IMR-90 (cell line): ENCODE data around the gene LFNG. TPM values are rescaled to one million over a fixed set of nuclear protein-coding genes. Genes with fewer than 3 reads are reported as not detected.
A peak's percentile ranks its signal among the peaks of the same experiment; 100 is the strongest.

Experiments
- ATAC-seq: fragments of 200-7000 bp; cut with Tn5 transposase; 2 replicates; pipeline ENCODE4 v1.9.1; 2020; ENCODE audit warnings: low read depth, mild to moderate bottlenecking, moderate library complexity
- BruUV-seq: library from RNA; stranded (reverse); fragments of 400-500 nt; replicated peaks from 2 replicates; lab custom pipeline; 2021; lab: Mats Ljungman, UMichigan
- CTCF ChIA-PET: fragments of 300-600 bp; formaldehyde crosslinking; extraction: SDS; loops from one replicate; lab custom pipeline; 2021; ENCODE audit warnings: antibody characterized with exemption; lab: Yijun Ruan, JAX
- POLR2A ChIA-PET: fragments of 300-600 bp; sonication (Branson Sonifier 250); formaldehyde crosslinking; loops from one replicate; lab custom pipeline; 2022; ENCODE audit warnings: antibody characterized with exemption; ENCODE audit not compliant: unreplicated experiment; lab: Charles Lee
- DNase-seq: peaks from one replicate; pipeline ENCODE4 v3.0.0; 2013
- H2AFZ ChIP-seq: replicated peaks from 2 replicates; pipeline ENCODE3; 2013; ENCODE audit warnings: low read length, mild to moderate bottlenecking; ENCODE audit not compliant: poor library complexity
- H2AK5ac ChIP-seq: 2 replicates; pipeline ENCODE4 v1.6.1; 2013; ENCODE audit warnings: low read depth, low read length, inconsistent platforms
- H2AK9ac ChIP-seq: replicated peaks from 2 replicates; pipeline ENCODE3; 2013; ENCODE audit warnings: mild to moderate bottlenecking, low read depth, low read length, moderate library complexity; ENCODE audit not compliant: poor library complexity
- H2BK120ac ChIP-seq: 2 replicates; pipeline ENCODE4 v1.6.1; 2013; ENCODE audit warnings: low read depth, low read length, inconsistent platforms
- H2BK15ac ChIP-seq: 3 replicates; pipeline ENCODE4 v1.6.1; 2013; ENCODE audit warnings: low read depth, low read length, inconsistent platforms
- H2BK20ac ChIP-seq: 2 replicates; pipeline ENCODE4 v1.6.1; 2013; ENCODE audit warnings: low read depth, mild to moderate bottlenecking, inconsistent platforms, low read length, moderate library complexity
- H2BK5ac ChIP-seq: 2 replicates; pipeline ENCODE4 v1.6.1; 2013; ENCODE audit warnings: mild to moderate bottlenecking, low read depth, low read length, inconsistent platforms; ENCODE audit not compliant: poor library complexity, severe bottlenecking
- H3K14ac ChIP-seq: replicated peaks from 2 replicates; pipeline ENCODE4 v1.6.1; 2013; ENCODE audit warnings: low read depth, low read length, inconsistent platforms
- H3K18ac ChIP-seq: 2 replicates; pipeline ENCODE4 v1.6.1; 2013; ENCODE audit warnings: low read depth, low read length, control low read depth
- H3K23ac ChIP-seq: 2 replicates; pipeline ENCODE4 v1.6.1; 2013; ENCODE audit warnings: low read depth, low read length, inconsistent platforms
- H3K27ac ChIP-seq: 2 replicates; pipeline ENCODE4 v1.5.1; 2013; ENCODE audit warnings: mild to moderate bottlenecking, control low read depth, low read length; ENCODE audit not compliant: insufficient read depth
- H3K27me3 ChIP-seq: 2 replicates; pipeline ENCODE4 v1.6.1; 2013; ENCODE audit warnings: low read length; ENCODE audit not compliant: control insufficient read depth, insufficient read depth
- H3K36me3 ChIP-seq: 2 replicates; pipeline ENCODE4 v1.6.1; 2013; ENCODE audit warnings: low read length, mixed read lengths; ENCODE audit not compliant: control insufficient read depth, insufficient read depth
- H3K4ac ChIP-seq: 2 replicates; pipeline ENCODE4 v1.6.1; 2013; ENCODE audit warnings: low read depth, low read length, inconsistent platforms
- H3K4me1 ChIP-seq: 2 replicates; pipeline ENCODE4 v1.6.1; 2013; ENCODE audit warnings: low read length, mixed read lengths; ENCODE audit not compliant: control insufficient read depth, insufficient read depth
- H3K4me2 ChIP-seq: 2 replicates; pipeline ENCODE4 v1.6.1; 2013; ENCODE audit warnings: low read depth, mild to moderate bottlenecking, control low read depth, low read length, moderate library complexity
- H3K4me3 ChIP-seq: 2 replicates; pipeline ENCODE4 v1.5.1; 2013; ENCODE audit warnings: low read depth, mild to moderate bottlenecking, control low read depth, low read length, moderate library complexity; ENCODE audit not compliant: insufficient read depth
- H3K56ac ChIP-seq: 2 replicates; pipeline ENCODE4 v1.6.1; 2013; ENCODE audit warnings: low read length, inconsistent platforms; ENCODE audit not compliant: insufficient read depth; ENCODE audit errors: extremely low read depth
- H3K79me1 ChIP-seq, 2 experiments: 2 replicates each; pipeline ENCODE4 v1.6.1; 2013; ENCODE audit warnings: low read length in 2 of 2, inconsistent platforms in 1 of 2, low read depth in 1 of 2
- H3K9ac ChIP-seq: 2 replicates; pipeline ENCODE4 v1.6.1; 2013; ENCODE audit warnings: low read depth, low read length, control low read depth
- H3K9me1 ChIP-seq: 2 replicates; pipeline ENCODE4 v1.6.1; 2013; ENCODE audit warnings: low read length, inconsistent platforms; ENCODE audit not compliant: insufficient read depth
- H3K9me3 ChIP-seq: 2 replicates; pipeline ENCODE4 v1.6.1; 2013; ENCODE audit warnings: low read length; ENCODE audit not compliant: control insufficient read depth, insufficient read depth
- H4K20me1 ChIP-seq: 2 replicates; pipeline ENCODE4 v1.6.1; 2013; ENCODE audit warnings: low read length, inconsistent platforms; ENCODE audit not compliant: insufficient read depth
- H4K5ac ChIP-seq: 2 replicates; pipeline ENCODE4 v1.6.1; 2013; ENCODE audit warnings: mild to moderate bottlenecking, low read depth, low read length, control low read depth
- H4K8ac ChIP-seq, 2 experiments: 2 replicates each; pipeline ENCODE4 v1.6.1; 2013; ENCODE audit warnings: low read depth in 2 of 2, low read length in 2 of 2, control low read depth in 1 of 2, inconsistent platforms in 1 of 2
- H4K91ac ChIP-seq: 2 replicates; pipeline ENCODE4 v1.6.1; 2013; ENCODE audit warnings: low read depth, low read length, inconsistent platforms; ENCODE audit not compliant: insufficient read depth
- FOS ChIP-seq: fragments of 150-350 bp; IDR thresholded peaks from 2 replicates; pipeline ENCODE4 v1.6.1; 2016; ENCODE audit warnings: low read depth, low read length
- RAD21 ChIP-seq: IDR thresholded peaks from 2 replicates; pipeline ENCODE4 v1.6.1; 2012; ENCODE audit warnings: low read length, improper control_type of control experiment
- SMC3 ChIP-seq: fragments of 150-350 bp; IDR thresholded peaks from 2 replicates; pipeline ENCODE4 v1.6.1; 2016; ENCODE audit warnings: low read depth, mild to moderate bottlenecking, antibody characterized with exemption, low read length, moderate library complexity
- WGBS, 2 experiments: methylation state at CpG; one replicate each; pipeline versions ENCODE4 v1.1.5 to v1.1.7; 2013; ENCODE audit warnings: missing lambda C conversion rate in 2 of 2; ENCODE audit not compliant: insufficient read length in 1 of 2; ENCODE audit errors: extremely low coverage in 2 of 2; 5-methylcytosine and 5-hydroxymethylcytosine counted together
- dilution Hi-C: fragments of 300-500 bp; cut with HindIII; formaldehyde crosslinking; loops from one replicate; pipeline ENCODE4 v1.14.3; 2018; ENCODE audit warnings: low sequenced_read_pairs; ENCODE audit not compliant: unreplicated experiment
- in situ Hi-C: fragments of 300-500 bp; cut with MboI; formaldehyde crosslinking; loops from 3 replicates; pipeline ENCODE4 v1.14.3; 2019; ENCODE audit warnings: low sequenced_read_pairs, inconsistent platforms, mixed read lengths
- intact Hi-C: fragments of 100-400 bp; cut with micrococcal nuclease; formaldehyde crosslinking; loops from 2 replicates; pipeline ENCODE4 v1.10.0; 2022
- polyA plus RNA-seq, 3 experiments: library from polyadenylated mRNA; depleted of rRNA; stranded (reverse); fragments of >200 nt; gene quantifications; 2 replicates each; pipeline ENCODE4 v1.2.3, GENCODE V29; 2012; ENCODE audit warnings: low replicate concordance in 1 of 3
- total RNA-seq: library from RNA; depleted of rRNA; stranded (reverse); fragments of >200 nt; gene quantifications from 2 replicates; pipeline ENCODE4 v1.2.3, GENCODE V29; 2012
- TF ChIP-seq, protein P1 (sequence below): conservative IDR thresholded peaks from 2 replicates; pipeline ENCODE4 v1.5.1; 2012; ENCODE audit warnings: mild to moderate bottlenecking, low read depth, low read length, improper control_type of control experiment

Gene LFNG
- total and polyA plus RNA-seq, 2 of the 4 experiments (the other 2 are of a cell fraction): 1.8 to 5.1 TPM

DNA sequence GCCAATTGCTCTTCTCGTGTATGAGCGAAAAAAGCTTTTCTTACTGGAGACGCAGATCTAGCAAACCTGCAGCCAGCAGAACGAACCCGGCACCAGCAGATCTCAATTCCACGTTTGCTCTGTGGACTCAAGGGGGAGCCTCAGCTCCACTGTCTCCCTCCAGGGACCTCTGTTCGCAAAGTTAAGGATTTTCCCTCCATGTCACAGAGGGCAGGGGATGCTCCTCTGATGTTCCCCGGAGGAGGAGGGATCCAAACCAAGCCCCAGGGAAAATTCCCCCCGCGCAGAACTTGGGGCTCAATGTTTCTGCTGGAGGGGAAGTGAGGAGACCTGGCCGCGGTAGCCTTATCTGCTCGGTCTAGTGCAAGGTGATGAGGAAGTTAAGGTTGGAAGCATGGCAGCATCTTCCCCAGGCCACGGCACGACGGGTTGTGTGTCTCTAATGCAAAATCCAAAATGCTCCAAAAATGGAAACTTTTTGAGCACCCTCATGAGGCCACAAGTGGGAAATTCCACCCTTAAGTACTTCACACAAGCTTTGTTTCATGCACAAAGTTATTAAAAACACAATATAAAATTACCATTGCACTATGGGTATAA lies 48.2 kb downstream of the LFNG start:
- CTCF ChIA-PET: interaction anchor here (0.6 to 0.9 kb wide), 2 partner anchors 98 to 140 kb away, joined by 3 to 4 read pairs; no protein-coding TSS in a partner anchor
- no peak overlapping the region for H2BK15ac ChIP-seq

More for the DNA sequence above, 48.2 kb downstream of the LFNG start:
- no peak overlapping the region for H3K14ac ChIP-seq
- peak overlapping the region; percentile 60 for H2AK9ac ChIP-seq
- no peaks in the 10 kb centered on the region for H3K36me3 ChIP-seq
- no peaks in the 10 kb centered on the region for H3K9me3 ChIP-seq
- no peak overlapping the region for H3K27ac ChIP-seq
- no peak overlapping the region for H3K9ac ChIP-seq
- no peak overlapping the region for H2BK20ac ChIP-seq
- intact Hi-C loops (loop anchor here (1.0 to 5.0 kb wide), 2 partner anchors 114 to 590 kb away; no protein-coding TSS in a partner anchor), dilution Hi-C loops (no loop called here), in situ Hi-C loops (no loop called here)
- H4K5ac ChIP-seq: no peak overlapping the region
- H2BK120ac ChIP-seq: no peak overlapping the region
- peak; percentile 74 for TF ChIP-seq RAD21
- TF ChIP-seq FOS: no peak
- peak; percentile 48 for TF ChIP-seq SMC3
- TF ChIP-seq, protein P1, sequence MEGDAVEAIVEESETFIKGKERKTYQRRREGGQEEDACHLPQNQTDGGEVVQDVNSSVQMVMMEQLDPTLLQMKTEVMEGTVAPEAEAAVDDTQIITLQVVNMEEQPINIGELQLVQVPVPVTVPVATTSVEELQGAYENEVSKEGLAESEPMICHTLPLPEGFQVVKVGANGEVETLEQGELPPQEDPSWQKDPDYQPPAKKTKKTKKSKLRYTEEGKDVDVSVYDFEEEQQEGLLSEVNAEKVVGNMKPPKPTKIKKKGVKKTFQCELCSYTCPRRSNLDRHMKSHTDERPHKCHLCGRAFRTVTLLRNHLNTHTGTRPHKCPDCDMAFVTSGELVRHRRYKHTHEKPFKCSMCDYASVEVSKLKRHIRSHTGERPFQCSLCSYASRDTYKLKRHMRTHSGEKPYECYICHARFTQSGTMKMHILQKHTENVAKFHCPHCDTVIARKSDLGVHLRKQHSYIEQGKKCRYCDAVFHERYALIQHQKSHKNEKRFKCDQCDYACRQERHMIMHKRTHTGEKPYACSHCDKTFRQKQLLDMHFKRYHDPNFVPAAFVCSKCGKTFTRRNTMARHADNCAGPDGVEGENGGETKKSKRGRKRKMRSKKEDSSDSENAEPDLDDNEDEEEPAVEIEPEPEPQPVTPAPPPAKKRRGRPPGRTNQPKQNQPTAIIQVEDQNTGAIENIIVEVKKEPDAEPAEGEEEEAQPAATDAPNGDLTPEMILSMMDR: peak; percentile 56
- H3K4ac ChIP-seq: no peak overlapping the region
- BruUV-seq: no TSS peak
- H3K56ac ChIP-seq: no peak overlapping the region
- H2BK5ac ChIP-seq: no peak overlapping the region
- H3K4me3 ChIP-seq: no peak overlapping the region
- no peak overlapping the region for H3K23ac ChIP-seq
- no peak overlapping the region for H4K8ac ChIP-seq
- no peak overlapping the region; the same call in 1 of the 2 replicates for H2AK5ac ChIP-seq
- POLR2A ChIA-PET: interaction anchor here (0.6 kb wide), 1 partner anchor 46 kb away, joined by 5 read pairs; no protein-coding TSS in a partner anchor
- H2AFZ ChIP-seq: peak overlapping the region; percentile 21
- H4K20me1 ChIP-seq: no peaks in the 10 kb centered on the region
- ATAC-seq (peak; percentile 63), DNase-seq (peak; percentile 38)
- H3K79me1 ChIP-seq: peaks cover 10 to 14% of the 10 kb centered on the region in 2 experiments; a peak in 1 of 4 replicates
- no peak overlapping the region for H4K91ac ChIP-seq
- no peaks in the 10 kb centered on the region for H3K27me3 ChIP-seq
- H3K4me2 ChIP-seq: no peak overlapping the region
- H3K9me1 ChIP-seq: peaks cover 7% of the 10 kb centered on the region; the same call in 1 of the 2 replicates
- WGBS, 2 experiments: 15% methylated on average over 2 of the region's 16 CpGs; no CpG with 5 or more reads in 1 of the 2 experiments
- no peak overlapping the region for H3K18ac ChIP-seq
- H3K4me1 ChIP-seq: peaks cover 9% of the 10 kb centered on the region
